ENCODE data around the gene DDX42. TPM values are rescaled to one million over a fixed set of nuclear protein-coding genes. Genes with fewer than 3 reads are reported as not detected.

DDX42 gene, protein sequence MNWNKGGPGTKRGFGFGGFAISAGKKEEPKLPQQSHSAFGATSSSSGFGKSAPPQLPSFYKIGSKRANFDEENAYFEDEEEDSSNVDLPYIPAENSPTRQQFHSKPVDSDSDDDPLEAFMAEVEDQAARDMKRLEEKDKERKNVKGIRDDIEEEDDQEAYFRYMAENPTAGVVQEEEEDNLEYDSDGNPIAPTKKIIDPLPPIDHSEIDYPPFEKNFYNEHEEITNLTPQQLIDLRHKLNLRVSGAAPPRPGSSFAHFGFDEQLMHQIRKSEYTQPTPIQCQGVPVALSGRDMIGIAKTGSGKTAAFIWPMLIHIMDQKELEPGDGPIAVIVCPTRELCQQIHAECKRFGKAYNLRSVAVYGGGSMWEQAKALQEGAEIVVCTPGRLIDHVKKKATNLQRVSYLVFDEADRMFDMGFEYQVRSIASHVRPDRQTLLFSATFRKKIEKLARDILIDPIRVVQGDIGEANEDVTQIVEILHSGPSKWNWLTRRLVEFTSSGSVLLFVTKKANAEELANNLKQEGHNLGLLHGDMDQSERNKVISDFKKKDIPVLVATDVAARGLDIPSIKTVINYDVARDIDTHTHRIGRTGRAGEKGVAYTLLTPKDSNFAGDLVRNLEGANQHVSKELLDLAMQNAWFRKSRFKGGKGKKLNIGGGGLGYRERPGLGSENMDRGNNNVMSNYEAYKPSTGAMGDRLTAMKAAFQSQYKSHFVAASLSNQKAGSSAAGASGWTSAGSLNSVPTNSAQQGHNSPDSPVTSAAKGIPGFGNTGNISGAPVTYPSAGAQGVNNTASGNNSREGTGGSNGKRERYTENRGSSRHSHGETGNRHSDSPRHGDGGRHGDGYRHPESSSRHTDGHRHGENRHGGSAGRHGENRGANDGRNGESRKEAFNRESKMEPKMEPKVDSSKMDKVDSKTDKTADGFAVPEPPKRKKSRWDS
- total RNA-seq (67.6 and 79.9 TPM in 2 replicates), polyA plus RNA-seq (31.1 and 36.4 TPM in 2 replicates)

DNA sequence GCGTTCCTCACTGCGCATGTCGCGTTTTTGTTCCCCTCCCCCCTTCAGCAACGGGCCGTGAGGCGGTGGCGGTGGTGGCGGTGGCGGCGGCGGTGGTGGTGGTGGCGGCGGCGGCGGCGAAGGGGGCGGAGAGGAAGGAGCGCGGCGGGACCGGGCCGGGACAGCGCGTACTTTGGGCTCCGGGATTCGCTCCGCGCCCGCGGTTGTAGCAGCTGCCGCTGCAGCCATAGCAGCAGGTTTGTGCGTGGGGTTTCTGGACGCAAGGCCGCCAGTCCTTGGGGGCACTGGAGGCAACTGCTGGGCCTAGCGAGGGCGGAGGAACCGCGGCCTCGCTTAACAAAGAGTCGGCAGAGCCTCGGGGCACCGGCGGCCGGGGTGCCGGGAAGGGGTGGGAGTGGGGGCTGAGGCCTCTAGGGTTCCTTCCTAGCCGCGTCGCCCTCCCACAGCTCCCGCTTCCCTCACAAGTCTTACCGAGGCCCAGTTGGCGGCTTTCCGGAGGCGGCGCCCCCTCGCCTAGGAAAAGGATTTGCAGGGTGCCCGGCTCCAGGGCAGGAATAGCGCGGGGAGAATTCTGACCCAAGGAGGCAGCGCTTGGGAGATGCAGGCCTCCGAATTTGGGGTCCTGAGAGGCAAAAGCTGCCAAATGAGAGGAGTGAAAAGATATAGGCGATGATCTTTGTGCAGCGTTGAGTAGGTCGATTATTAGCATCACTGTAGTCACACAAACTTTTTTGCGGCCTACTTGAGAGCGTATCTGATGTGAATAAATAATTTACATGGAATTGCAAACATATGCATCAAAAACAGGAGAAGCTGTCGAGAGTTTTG lies at the start of gene DDX42:
Gene DDX42, plus strand, starts transcription at position 30 of the 828 bp plus-strand sequence. CDS start 12,880 bp downstream, outside the sequence.
- H4K20me1 ChIP-seq (ENCODE audit: insufficient read depth, poor library complexity, severe bottlenecking) = peaks cover 47% of the 10 kb centered on the region
- H3K4me1 ChIP-seq (ENCODE audit: insufficient read depth) = peaks cover 6% of the 10 kb centered on the region
- no peaks in the 10 kb centered on the region for H3K9me3 ChIP-seq (ENCODE audit: low read depth)
- no peak for TF ChIP-seq EZH2 (IDR thresholded peaks at IDR 0.05; ENCODE audit: borderline replicate concordance)
- TF ChIP-seq, protein P1, sequence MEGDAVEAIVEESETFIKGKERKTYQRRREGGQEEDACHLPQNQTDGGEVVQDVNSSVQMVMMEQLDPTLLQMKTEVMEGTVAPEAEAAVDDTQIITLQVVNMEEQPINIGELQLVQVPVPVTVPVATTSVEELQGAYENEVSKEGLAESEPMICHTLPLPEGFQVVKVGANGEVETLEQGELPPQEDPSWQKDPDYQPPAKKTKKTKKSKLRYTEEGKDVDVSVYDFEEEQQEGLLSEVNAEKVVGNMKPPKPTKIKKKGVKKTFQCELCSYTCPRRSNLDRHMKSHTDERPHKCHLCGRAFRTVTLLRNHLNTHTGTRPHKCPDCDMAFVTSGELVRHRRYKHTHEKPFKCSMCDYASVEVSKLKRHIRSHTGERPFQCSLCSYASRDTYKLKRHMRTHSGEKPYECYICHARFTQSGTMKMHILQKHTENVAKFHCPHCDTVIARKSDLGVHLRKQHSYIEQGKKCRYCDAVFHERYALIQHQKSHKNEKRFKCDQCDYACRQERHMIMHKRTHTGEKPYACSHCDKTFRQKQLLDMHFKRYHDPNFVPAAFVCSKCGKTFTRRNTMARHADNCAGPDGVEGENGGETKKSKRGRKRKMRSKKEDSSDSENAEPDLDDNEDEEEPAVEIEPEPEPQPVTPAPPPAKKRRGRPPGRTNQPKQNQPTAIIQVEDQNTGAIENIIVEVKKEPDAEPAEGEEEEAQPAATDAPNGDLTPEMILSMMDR (IDR thresholded peaks at IDR 0.05; ENCODE audit: poor library complexity) = peak; percentile 19
- H2AFZ ChIP-seq = peak within 1 kb of the TSS; percentile 44
- peak within 1 kb of the TSS; percentile 61 for H3K4me3 ChIP-seq
- H3K27ac ChIP-seq = peak within 1 kb of the TSS; percentile 96
- H3K27me3 ChIP-seq = no peaks in the 10 kb centered on the region
- H3K4me2 ChIP-seq = peak within 1 kb of the TSS; percentile 77
- H3K9me2 ChIP-seq (replicated peaks; ENCODE audit: insufficient read depth) = no peaks in the 10 kb centered on the region
- WGBS (ENCODE audit: low lambda C conversion rate, missing lambda C conversion rate) = under 1% methylated on average over 18 of the region's 67 CpGs
- peak; percentile 80 for DNase-seq (ENCODE audit: low spot score)
- H3K79me2 ChIP-seq = peaks cover 86% of the 10 kb centered on the region
- H3K36me3 ChIP-seq (replicated peaks; ENCODE audit: insufficient read depth, low read depth) = no peaks in the 10 kb centered on the region

DNA sequence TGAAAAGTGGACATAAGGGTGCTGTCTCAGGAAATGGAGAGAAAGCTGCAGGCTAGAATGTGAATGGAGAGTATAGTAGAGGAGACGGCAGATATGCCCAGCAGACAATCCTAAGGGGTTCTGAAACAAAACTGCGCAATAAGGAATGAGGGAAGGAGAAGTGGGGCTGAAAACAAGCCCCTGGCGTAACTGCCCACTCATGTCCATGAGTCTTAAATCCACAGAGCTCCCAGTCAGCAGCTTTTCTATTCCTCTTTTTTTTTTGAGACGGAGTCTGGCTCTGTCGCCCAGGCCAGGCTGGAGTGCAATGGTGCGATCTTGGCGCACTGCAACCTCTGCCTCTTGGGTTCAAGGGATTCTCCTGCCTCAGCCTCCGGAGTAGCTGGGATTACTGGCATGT lies 38.3 kb upstream of the DDX42 start:
- H3K4me1 ChIP-seq (ENCODE audit: insufficient read depth) = peaks cover 15% of the 10 kb centered on the region
- no peaks in the 10 kb centered on the region for H3K9me2 ChIP-seq (replicated peaks; ENCODE audit: insufficient read depth)
- TF ChIP-seq, protein P1 (IDR thresholded peaks at IDR 0.05; ENCODE audit: poor library complexity) = no peak
- TF ChIP-seq EZH2phosphoT487 (IDR thresholded peaks at IDR 0.05; ENCODE audit: low read depth, severe bottlenecking, unreplicated experiment) = no peak
- H3K4me3 ChIP-seq = no peak overlapping the region
- H3K27me3 ChIP-seq = no peaks in the 10 kb centered on the region
- H3K4me2 ChIP-seq = no peak overlapping the region
- no peaks in the 10 kb centered on the region for H3K9me3 ChIP-seq (ENCODE audit: low read depth)
- H3K27ac ChIP-seq = no peak overlapping the region
- peaks cover 38% of the 10 kb centered on the region for H3K79me2 ChIP-seq
- no peaks in the 10 kb centered on the region for H4K20me1 ChIP-seq (ENCODE audit: insufficient read depth, poor library complexity, severe bottlenecking)
- no peak overlapping the region for H2AFZ ChIP-seq
- 96% methylated on average over 8 of the region's 8 CpGs for WGBS (ENCODE audit: low lambda C conversion rate, missing lambda C conversion rate)
- H3K36me3 ChIP-seq (replicated peaks; ENCODE audit: insufficient read depth, low read depth) = no peaks in the 10 kb centered on the region
- DNase-seq (ENCODE audit: low spot score) = no peak

DNA sequence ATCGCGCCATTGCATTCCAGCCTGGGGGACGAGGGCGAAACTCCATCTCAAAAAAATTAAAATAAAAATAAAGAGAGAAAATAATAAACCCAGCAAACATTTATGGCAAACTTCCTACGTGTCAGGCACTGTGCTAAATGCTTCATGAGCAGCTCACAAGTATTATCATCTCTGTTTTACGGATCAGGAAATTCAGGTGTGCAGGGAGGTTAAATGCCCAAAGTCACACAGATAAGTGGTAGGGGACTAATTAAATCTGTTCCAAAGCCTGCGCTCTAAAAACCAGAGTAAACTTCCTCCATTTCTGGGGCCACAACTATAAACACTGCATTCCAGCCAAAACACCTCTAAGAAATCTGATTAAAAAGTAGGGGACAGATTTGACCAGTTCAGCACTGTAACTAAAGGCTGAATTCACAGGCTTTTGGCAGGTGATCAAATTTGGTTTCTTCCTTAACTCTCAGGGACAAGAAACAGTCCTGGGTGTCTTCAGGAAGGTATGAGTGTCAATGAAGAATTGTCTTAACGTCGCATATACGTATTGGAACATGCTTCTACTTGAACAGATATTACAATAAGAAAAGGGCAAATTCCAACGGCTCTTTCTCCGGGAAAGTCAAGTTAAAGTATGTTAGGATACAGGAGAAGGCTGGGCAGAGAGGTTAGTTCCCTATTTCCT lies 33.4 kb upstream of the DDX42 start:
- TF ChIP-seq, protein P1 (IDR thresholded peaks at IDR 0.05; ENCODE audit: poor library complexity) = no peak
- TF ChIP-seq EZH2phosphoT487 (IDR thresholded peaks at IDR 0.05; ENCODE audit: low read depth, severe bottlenecking, unreplicated experiment) (no peak), EZH2 (IDR thresholded peaks at IDR 0.05; ENCODE audit: borderline replicate concordance) (no peak)
- peaks cover 15% of the 10 kb centered on the region for H3K4me1 ChIP-seq (ENCODE audit: insufficient read depth)
- peak overlapping the region; percentile 76 for H3K4me3 ChIP-seq
- no peaks in the 10 kb centered on the region for H3K27me3 ChIP-seq
- peak; percentile 12 for DNase-seq (ENCODE audit: low spot score)
- no peaks in the 10 kb centered on the region for H3K9me2 ChIP-seq (replicated peaks; ENCODE audit: insufficient read depth)
- H4K20me1 ChIP-seq (ENCODE audit: insufficient read depth, poor library complexity, severe bottlenecking) = no peaks in the 10 kb centered on the region
- H3K79me2 ChIP-seq = peaks cover 39% of the 10 kb centered on the region
- peak overlapping the region; percentile 88 for H3K4me2 ChIP-seq
- no peaks in the 10 kb centered on the region for H3K36me3 ChIP-seq (replicated peaks; ENCODE audit: insufficient read depth, low read depth)
- H3K27ac ChIP-seq = peak overlapping the region; percentile 93
- H3K9me3 ChIP-seq (ENCODE audit: low read depth) = no peaks in the 10 kb centered on the region
- peak overlapping the region; percentile 77 for H2AFZ ChIP-seq
- 42% methylated on average over 12 of the region's 12 CpGs for WGBS (ENCODE audit: low lambda C conversion rate, missing lambda C conversion rate)

Measured in hepatocyte (in vitro differentiated cells).